Bronchial epithelial cell (primary cell): ENCODE measurements around the gene SLC16A14. TPM values are rescaled to one million over a fixed set of nuclear protein-coding genes. Genes with fewer than 3 reads are reported as not detected.

ENCODE experiments used
- DNase-seq: peaks from one replicate; pipeline ENCODE4 v3.0.0-alpha.2; 2010; ENCODE audit warnings: low read depth
- FAIRE-seq: peaks from 2 replicates; lab custom pipeline; 2011; peaks lifted over from hg19 to GRCh38; lab: Jason Lieb, UNC
- H3K27me3 ChIP-seq: 2 replicates; pipeline ENCODE4 v1.5.1; 2011; ENCODE audit warnings: low read length; ENCODE audit not compliant: control insufficient read depth, insufficient read depth
- H3K36me3 ChIP-seq: 2 replicates; pipeline ENCODE4 v1.5.1; 2011; ENCODE audit warnings: low read length; ENCODE audit not compliant: control insufficient read depth, insufficient read depth
- H3K4me3 ChIP-seq: 2 replicates; pipeline ENCODE4 v1.5.1; 2011; ENCODE audit warnings: mild to moderate bottlenecking, low read depth, low read length, control low read depth
- CTCF ChIP-seq: IDR thresholded peaks from 2 replicates; pipeline ENCODE4 v1.5.1; 2011; ENCODE audit warnings: mild to moderate bottlenecking, moderate library complexity, low read length, control low read depth, inconsistent platforms; ENCODE audit not compliant: insufficient read depth, severe bottlenecking
- total RNA-seq: library from RNA; depleted of rRNA; stranded (reverse); fragments of >200 nt; gene quantifications from 2 replicates; pipeline ENCODE4 v1.2.1, GENCODE V29; 2014

SLC16A14 gene
- total RNA-seq, 1 donor from 2014 or later = 2.4 TPM

- no peak for DNase-seq
- Histone ChIP-seq H3K4me3 (peak overlapping the region; percentile 72), H3K36me3 (no peaks in the 10 kb centered on the region), H3K27me3 (no peaks in the 10 kb centered on the region)
- TF ChIP-seq CTCF = peak; percentile 31
- FAIRE-seq = no peak
These were observed 591 bp downstream of the SLC16A14 start for GRCh38 chr2:230068016-230068650.

GRCh38 chr2:230060672-230061293, 7.9 kb downstream of the SLC16A14 start:
- DNase-seq (no peak), FAIRE-seq (no peak)
- no peaks in the 10 kb centered on the region for H3K27me3 ChIP-seq
- no peak overlapping the region for H3K4me3 ChIP-seq
- H3K36me3 ChIP-seq = no peaks in the 10 kb centered on the region
- TF ChIP-seq CTCF = no peak

GRCh38 chr2:230053753-230054478, 14.8 kb downstream of the SLC16A14 start:
- no peaks in the 10 kb centered on the region for H3K27me3 ChIP-seq
- H3K4me3 ChIP-seq = no peak overlapping the region
- DNase-seq (peak; percentile 86), FAIRE-seq (no peak)
- TF ChIP-seq CTCF = no peak
- no peaks in the 10 kb centered on the region for H3K36me3 ChIP-seq

DNA sequence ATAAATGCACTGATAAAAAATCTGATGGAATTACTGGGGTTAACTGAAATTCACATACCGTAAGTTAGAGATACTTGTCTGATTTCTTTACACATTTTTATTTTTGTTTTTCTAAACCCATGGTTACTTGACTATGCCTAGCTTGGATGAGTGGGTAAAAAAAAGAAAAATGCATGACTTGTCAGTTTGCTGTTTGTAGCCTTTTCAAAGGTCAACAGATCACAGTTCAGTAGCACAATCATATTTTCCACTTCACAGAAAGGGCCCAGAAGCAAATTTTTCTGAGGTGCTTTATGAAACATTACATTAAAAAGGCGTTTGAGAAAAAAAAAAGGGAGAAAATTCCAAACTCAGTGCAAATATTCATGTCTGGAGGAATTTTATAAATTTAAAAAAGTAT, 16.4 kb downstream of the SLC16A14 start:
- H3K4me3 ChIP-seq = no peak overlapping the region
- TF ChIP-seq CTCF = no peak
- FAIRE-seq (no peak), DNase-seq (no peak)
- H3K27me3 ChIP-seq = no peaks in the 10 kb centered on the region
- H3K36me3 ChIP-seq = no peaks in the 10 kb centered on the region

GRCh38 chr2:230050136-230050535, 18.6 kb downstream of the SLC16A14 start:
- Histone ChIP-seq H3K4me3 (no peak overlapping the region), H3K27me3 (no peaks in the 10 kb centered on the region), H3K36me3 (no peaks in the 10 kb centered on the region)
- FAIRE-seq (no peak), DNase-seq (no peak)
- no peak for TF ChIP-seq CTCF
